HEK293 (cell line): Measurements from ENCODE around the gene PAN2.

Experiments used
- BCL11B ChIP-seq: fragments of 450-650 bp; formaldehyde crosslinking; IDR thresholded peaks from 2 replicates; pipeline ENCODE4 v1.5.1; 2016; ENCODE audit warnings: low read depth, missing biosample characterization, missing genetic modification characterization
- FEZF1 ChIP-seq: fragments of 450-650 bp; formaldehyde crosslinking; IDR thresholded peaks from 2 replicates; pipeline ENCODE4 v1.5.1; 2016; ENCODE audit warnings: missing biosample characterization, missing genetic modification characterization
- HOXA7 ChIP-seq: sonication (generic); formaldehyde crosslinking; IDR thresholded peaks from 2 replicates; pipeline ENCODE4 v1.8.1; 2022; ENCODE audit warnings: missing genetic modification reagents, borderline replicate concordance
- SALL2 ChIP-seq: fragments of 450-650 bp; formaldehyde crosslinking; IDR thresholded peaks from 2 replicates; pipeline ENCODE4 v1.5.0; 2017; ENCODE audit warnings: missing biosample characterization, mild to moderate bottlenecking, missing genetic modification characterization, borderline replicate concordance
- SP2 ChIP-seq: fragments of 450-650 bp; formaldehyde crosslinking; IDR thresholded peaks from 2 replicates; pipeline ENCODE4 v1.5.1; 2016; ENCODE audit warnings: missing biosample characterization, missing genetic modification characterization
- ZBTB21 ChIP-seq: fragments of 450-650 bp; formaldehyde crosslinking; IDR thresholded peaks from 2 replicates; pipeline ENCODE4 v1.5.1; 2017; ENCODE audit warnings: missing biosample characterization, missing genetic modification characterization
- ZFP37 ChIP-seq: fragments of 450-650 bp; formaldehyde crosslinking; IDR thresholded peaks from 2 replicates; pipeline ENCODE4 v1.5.1; 2016; ENCODE audit warnings: missing biosample characterization, missing genetic modification characterization
- ZNF24 ChIP-seq: fragments of 450-650 bp; formaldehyde crosslinking; IDR thresholded peaks from 2 replicates; pipeline ENCODE4 v1.5.1; 2016; ENCODE audit warnings: missing biosample characterization, missing genetic modification characterization
- ZNF354C ChIP-seq: fragments of 450-650 bp; formaldehyde crosslinking; IDR thresholded peaks from 2 replicates; pipeline ENCODE4 v1.5.1; 2016; ENCODE audit warnings: missing biosample characterization, missing genetic modification characterization, low read depth, borderline replicate concordance
- ZNF366 ChIP-seq: fragments of 450-650 bp; formaldehyde crosslinking; conservative IDR thresholded peaks from 2 replicates; pipeline ENCODE4 v1.5.1; 2016; ENCODE audit warnings: missing biosample characterization, missing genetic modification characterization
- ZNF394 ChIP-seq: fragments of 450-650 bp; formaldehyde crosslinking; IDR thresholded peaks from 2 replicates; pipeline ENCODE4 v1.5.1; 2016; ENCODE audit warnings: missing biosample characterization, missing genetic modification characterization, mild to moderate bottlenecking, moderate library complexity, borderline replicate concordance
- ZNF544 ChIP-seq: fragments of 450-650 bp; formaldehyde crosslinking; IDR thresholded peaks from 2 replicates; pipeline ENCODE4 v1.5.0; 2017; ENCODE audit warnings: missing biosample characterization, missing genetic modification characterization
- ZNF571 ChIP-seq: fragments of 450-650 bp; formaldehyde crosslinking; IDR thresholded peaks from 2 replicates; pipeline ENCODE4 v1.5.0; 2017; ENCODE audit warnings: missing biosample characterization, missing genetic modification characterization
- ZNF626 ChIP-seq: fragments of 450-650 bp; sonication (Bioruptor Pico); formaldehyde crosslinking; IDR thresholded peaks from 2 replicates; pipeline ENCODE4 v1.5.1; 2018; ENCODE audit warnings: missing biosample characterization, missing genetic modification characterization, inconsistent platforms
- ZNF658 ChIP-seq: fragments of 450-650 bp; formaldehyde crosslinking; IDR thresholded peaks from 2 replicates; pipeline ENCODE4; 2016; ENCODE audit warnings: missing biosample characterization, missing genetic modification characterization
- ZNF701 ChIP-seq: fragments of 450-650 bp; formaldehyde crosslinking; IDR thresholded peaks from 2 replicates; pipeline ENCODE4 v1.5.1; 2016; ENCODE audit warnings: missing biosample characterization, missing genetic modification characterization
- ZNF747 ChIP-seq: fragments of 450-650 bp; formaldehyde crosslinking; IDR thresholded peaks from 2 replicates; pipeline ENCODE4 v1.5.1; 2016; ENCODE audit warnings: missing biosample characterization, missing genetic modification characterization
- ZNF843 ChIP-seq: fragments of 450-650 bp; formaldehyde crosslinking; IDR thresholded peaks from 2 replicates; pipeline ENCODE4 v1.5.1; 2016; ENCODE audit warnings: missing biosample characterization, missing genetic modification characterization
- TF ChIP-seq, protein P1 (sequence below): fragments of 450-650 bp; formaldehyde crosslinking; IDR thresholded peaks from 2 replicates; pipeline ENCODE4 v1.5.1; 2016; ENCODE audit warnings: missing biosample characterization, missing genetic modification characterization
- TF ChIP-seq, protein P2 (sequence below): fragments of 450-650 bp; formaldehyde crosslinking; IDR thresholded peaks from 2 replicates; pipeline ENCODE4 v1.5.1; 2016; ENCODE audit warnings: missing biosample characterization, missing genetic modification characterization, borderline replicate concordance
- TF ChIP-seq, protein P3 (sequence below): fragments of 450-650 bp; formaldehyde crosslinking; IDR thresholded peaks from 2 replicates; pipeline ENCODE4 v1.5.1; 2016; ENCODE audit warnings: missing biosample characterization, missing genetic modification characterization
- TF ChIP-seq, protein P4 (sequence below): fragments of 450-650 bp; formaldehyde crosslinking; IDR thresholded peaks from 2 replicates; pipeline ENCODE4 v1.5.1; 2016; ENCODE audit warnings: missing biosample characterization, missing genetic modification characterization, borderline replicate concordance
- TF ChIP-seq, protein P5 (sequence below): fragments of 450-650 bp; formaldehyde crosslinking; IDR thresholded peaks from 2 replicates; pipeline ENCODE4 v1.5.1; 2016; ENCODE audit warnings: missing biosample characterization, missing genetic modification characterization
- TF ChIP-seq, protein P6 (sequence below): fragments of 450-650 bp; formaldehyde crosslinking; IDR thresholded peaks from 2 replicates; pipeline ENCODE4 v1.5.1; 2016; ENCODE audit warnings: missing biosample characterization, missing genetic modification characterization

PAN2 gene

DNA sequence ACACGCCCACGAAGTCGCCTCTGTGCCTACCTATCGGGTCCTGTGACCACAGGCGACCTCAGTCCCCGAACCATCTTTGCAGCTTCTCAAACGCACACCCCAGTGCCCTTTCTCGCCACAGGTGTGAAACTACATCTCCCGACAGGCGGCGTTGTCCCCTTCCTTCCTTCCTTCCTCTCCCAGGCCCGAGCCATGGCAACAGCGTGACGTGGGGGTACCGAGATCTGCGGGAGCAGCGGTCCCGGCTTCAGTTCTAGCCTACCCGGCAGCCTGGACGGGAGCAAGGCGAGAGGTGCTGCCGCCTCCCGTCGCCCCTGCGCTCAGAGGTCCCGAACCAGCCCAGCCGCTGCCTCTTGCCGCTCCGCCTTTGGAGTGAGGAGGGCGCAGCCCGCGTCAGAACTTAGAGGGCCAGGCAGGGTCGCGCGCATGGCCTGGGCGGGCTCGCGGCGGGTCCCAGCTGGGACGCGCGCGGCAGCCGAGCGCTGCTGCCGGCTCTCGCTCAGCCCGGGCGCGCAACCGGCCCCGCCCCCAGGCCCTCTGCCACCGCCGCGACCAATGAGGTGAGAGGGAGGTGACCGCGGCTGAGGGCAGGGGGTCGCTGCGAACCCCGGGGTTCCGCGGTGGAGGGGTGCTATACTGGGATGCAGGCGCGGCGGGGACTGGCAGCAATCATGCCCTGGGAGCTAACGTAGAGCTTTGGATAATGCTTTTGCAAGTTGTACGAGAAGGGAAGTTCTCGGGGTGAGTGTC, 66.9 kb downstream of the PAN2 start, which contains the start of gene COQ10A (continued):
- TF ChIP-seq, protein P1, sequence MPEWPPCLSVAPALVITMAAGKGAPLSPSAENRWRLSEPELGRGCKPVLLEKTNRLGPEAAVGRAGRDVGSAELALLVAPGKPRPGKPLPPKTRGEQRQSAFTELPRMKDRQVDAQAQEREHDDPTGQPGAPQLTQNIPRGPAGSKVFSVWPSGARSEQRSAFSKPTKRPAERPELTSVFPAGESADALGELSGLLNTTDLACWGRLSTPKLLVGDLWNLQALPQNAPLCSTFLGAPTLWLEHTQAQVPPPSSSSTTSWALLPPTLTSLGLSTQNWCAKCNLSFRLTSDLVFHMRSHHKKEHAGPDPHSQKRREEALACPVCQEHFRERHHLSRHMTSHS = no peak
- no peak for TF ChIP-seq SALL2
- TF ChIP-seq ZNF24 (tag by site-specific recombination) = peak; percentile 86
- TF ChIP-seq ZNF354C (tag by site-specific recombination) = no peak
- TF ChIP-seq ZNF658 (tag by site-specific recombination) = no peak
- TF ChIP-seq ZNF747 (tag by site-specific recombination) = no peak
- TF ChIP-seq ZBTB21 (tag by site-specific recombination) = peak; percentile 81
- TF ChIP-seq ZNF843 (tag by site-specific recombination) = peak; percentile 61; the same call in 1 of the 2 replicates
- TF ChIP-seq, protein P2, sequence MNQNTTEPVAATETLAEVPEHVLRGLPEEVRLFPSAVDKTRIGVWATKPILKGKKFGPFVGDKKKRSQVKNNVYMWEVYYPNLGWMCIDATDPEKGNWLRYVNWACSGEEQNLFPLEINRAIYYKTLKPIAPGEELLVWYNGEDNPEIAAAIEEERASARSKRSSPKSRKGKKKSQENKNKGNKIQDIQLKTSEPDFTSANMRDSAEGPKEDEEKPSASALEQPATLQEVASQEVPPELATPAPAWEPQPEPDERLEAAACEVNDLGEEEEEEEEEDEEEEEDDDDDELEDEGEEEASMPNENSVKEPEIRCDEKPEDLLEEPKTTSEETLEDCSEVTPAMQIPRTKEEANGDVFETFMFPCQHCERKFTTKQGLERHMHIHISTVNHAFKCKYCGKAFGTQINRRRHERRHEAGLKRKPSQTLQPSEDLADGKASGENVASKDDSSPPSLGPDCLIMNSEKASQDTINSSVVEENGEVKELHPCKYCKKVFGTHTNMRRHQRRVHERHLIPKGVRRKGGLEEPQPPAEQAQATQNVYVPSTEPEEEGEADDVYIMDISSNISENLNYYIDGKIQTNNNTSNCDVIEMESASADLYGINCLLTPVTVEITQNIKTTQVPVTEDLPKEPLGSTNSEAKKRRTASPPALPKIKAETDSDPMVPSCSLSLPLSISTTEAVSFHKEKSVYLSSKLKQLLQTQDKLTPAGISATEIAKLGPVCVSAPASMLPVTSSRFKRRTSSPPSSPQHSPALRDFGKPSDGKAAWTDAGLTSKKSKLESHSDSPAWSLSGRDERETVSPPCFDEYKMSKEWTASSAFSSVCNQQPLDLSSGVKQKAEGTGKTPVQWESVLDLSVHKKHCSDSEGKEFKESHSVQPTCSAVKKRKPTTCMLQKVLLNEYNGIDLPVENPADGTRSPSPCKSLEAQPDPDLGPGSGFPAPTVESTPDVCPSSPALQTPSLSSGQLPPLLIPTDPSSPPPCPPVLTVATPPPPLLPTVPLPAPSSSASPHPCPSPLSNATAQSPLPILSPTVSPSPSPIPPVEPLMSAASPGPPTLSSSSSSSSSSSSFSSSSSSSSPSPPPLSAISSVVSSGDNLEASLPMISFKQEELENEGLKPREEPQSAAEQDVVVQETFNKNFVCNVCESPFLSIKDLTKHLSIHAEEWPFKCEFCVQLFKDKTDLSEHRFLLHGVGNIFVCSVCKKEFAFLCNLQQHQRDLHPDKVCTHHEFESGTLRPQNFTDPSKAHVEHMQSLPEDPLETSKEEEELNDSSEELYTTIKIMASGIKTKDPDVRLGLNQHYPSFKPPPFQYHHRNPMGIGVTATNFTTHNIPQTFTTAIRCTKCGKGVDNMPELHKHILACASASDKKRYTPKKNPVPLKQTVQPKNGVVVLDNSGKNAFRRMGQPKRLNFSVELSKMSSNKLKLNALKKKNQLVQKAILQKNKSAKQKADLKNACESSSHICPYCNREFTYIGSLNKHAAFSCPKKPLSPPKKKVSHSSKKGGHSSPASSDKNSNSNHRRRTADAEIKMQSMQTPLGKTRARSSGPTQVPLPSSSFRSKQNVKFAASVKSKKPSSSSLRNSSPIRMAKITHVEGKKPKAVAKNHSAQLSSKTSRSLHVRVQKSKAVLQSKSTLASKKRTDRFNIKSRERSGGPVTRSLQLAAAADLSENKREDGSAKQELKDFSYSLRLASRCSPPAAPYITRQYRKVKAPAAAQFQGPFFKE (tag by site-specific recombination) = no peak
- TF ChIP-seq, protein P3, sequence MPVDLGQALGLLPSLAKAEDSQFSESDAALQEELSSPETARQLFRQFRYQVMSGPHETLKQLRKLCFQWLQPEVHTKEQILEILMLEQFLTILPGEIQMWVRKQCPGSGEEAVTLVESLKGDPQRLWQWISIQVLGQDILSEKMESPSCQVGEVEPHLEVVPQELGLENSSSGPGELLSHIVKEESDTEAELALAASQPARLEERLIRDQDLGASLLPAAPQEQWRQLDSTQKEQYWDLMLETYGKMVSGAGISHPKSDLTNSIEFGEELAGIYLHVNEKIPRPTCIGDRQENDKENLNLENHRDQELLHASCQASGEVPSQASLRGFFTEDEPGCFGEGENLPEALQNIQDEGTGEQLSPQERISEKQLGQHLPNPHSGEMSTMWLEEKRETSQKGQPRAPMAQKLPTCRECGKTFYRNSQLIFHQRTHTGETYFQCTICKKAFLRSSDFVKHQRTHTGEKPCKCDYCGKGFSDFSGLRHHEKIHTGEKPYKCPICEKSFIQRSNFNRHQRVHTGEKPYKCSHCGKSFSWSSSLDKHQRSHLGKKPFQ (tag by site-specific recombination) = no peak
- no peak for TF ChIP-seq ZNF701 (tag by site-specific recombination)
- TF ChIP-seq FEZF1 (tag by site-specific recombination) = no peak
- no peak for TF ChIP-seq HOXA7 (CRISPR knock-in tag)
- TF ChIP-seq, protein P4, sequence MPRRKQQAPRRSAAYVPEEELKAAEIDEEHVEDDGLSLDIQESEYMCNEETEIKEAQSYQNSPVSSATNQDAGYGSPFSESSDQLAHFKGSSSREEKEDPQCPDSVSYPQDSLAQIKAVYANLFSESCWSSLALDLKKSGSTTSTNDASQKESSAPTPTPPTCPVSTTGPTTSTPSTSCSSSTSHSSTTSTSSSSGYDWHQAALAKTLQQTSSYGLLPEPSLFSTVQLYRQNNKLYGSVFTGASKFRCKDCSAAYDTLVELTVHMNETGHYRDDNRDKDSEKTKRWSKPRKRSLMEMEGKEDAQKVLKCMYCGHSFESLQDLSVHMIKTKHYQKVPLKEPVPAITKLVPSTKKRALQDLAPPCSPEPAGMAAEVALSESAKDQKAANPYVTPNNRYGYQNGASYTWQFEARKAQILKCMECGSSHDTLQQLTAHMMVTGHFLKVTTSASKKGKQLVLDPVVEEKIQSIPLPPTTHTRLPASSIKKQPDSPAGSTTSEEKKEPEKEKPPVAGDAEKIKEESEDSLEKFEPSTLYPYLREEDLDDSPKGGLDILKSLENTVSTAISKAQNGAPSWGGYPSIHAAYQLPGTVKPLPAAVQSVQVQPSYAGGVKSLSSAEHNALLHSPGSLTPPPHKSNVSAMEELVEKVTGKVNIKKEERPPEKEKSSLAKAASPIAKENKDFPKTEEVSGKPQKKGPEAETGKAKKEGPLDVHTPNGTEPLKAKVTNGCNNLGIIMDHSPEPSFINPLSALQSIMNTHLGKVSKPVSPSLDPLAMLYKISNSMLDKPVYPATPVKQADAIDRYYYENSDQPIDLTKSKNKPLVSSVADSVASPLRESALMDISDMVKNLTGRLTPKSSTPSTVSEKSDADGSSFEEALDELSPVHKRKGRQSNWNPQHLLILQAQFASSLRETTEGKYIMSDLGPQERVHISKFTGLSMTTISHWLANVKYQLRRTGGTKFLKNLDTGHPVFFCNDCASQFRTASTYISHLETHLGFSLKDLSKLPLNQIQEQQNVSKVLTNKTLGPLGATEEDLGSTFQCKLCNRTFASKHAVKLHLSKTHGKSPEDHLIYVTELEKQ (tag by site-specific recombination) = no peak
- TF ChIP-seq SP2 (tag by site-specific recombination) = peak; percentile 85
- TF ChIP-seq BCL11B (tag by site-specific recombination) = no peak
- TF ChIP-seq ZFP37 = peak; percentile 78; the same call in 1 of the 2 replicates
- TF ChIP-seq ZNF571 (tag by site-specific recombination) = no peak
- TF ChIP-seq, protein P5, sequence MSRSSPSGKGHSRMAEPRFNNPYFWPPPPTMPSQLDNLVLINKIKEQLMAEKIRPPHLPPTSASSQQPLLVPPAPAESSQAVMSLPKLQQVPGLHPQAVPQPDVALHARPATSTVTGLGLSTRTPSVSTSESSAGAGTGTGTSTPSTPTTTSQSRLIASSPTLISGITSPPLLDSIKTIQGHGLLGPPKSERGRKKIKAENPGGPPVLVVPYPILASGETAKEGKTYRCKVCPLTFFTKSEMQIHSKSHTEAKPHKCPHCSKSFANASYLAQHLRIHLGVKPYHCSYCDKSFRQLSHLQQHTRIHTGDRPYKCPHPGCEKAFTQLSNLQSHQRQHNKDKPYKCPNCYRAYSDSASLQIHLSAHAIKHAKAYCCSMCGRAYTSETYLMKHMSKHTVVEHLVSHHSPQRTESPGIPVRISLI (tag by site-specific recombination) = no peak
- no peak for TF ChIP-seq ZNF544 (tag by site-specific recombination)
- no peak for TF ChIP-seq ZNF626 (tag by site-specific recombination)
- TF ChIP-seq ZNF366 = peak; percentile 95
- TF ChIP-seq, protein P6, sequence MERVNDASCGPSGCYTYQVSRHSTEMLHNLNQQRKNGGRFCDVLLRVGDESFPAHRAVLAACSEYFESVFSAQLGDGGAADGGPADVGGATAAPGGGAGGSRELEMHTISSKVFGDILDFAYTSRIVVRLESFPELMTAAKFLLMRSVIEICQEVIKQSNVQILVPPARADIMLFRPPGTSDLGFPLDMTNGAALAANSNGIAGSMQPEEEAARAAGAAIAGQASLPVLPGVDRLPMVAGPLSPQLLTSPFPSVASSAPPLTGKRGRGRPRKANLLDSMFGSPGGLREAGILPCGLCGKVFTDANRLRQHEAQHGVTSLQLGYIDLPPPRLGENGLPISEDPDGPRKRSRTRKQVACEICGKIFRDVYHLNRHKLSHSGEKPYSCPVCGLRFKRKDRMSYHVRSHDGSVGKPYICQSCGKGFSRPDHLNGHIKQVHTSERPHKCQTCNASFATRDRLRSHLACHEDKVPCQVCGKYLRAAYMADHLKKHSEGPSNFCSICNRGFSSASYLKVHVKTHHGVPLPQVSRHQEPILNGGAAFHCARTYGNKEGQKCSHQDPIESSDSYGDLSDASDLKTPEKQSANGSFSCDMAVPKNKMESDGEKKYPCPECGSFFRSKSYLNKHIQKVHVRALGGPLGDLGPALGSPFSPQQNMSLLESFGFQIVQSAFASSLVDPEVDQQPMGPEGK (tag by site-specific recombination) = peak; percentile 91; the same call in 1 of the 2 replicates
- peak; percentile 89 for TF ChIP-seq ZNF394 (tag by site-specific recombination)
